Transverse colon (tissue), 4 donors: Measurements from ENCODE around the gene EIF3D.
A peak's percentile ranks its signal among the peaks of the same experiment; 100 is the strongest.

Source experiments
- EP300 ChIP-seq: sonication (generic); formaldehyde crosslinking; IDR thresholded peaks from one replicate; pipeline ENCODE4 v1.6.1; 2017; ENCODE audit warnings: antibody characterized with exemption, low read depth
- POLR2A ChIP-seq: fragments of 450-650 bp; IDR thresholded peaks from one replicate; pipeline ENCODE4 v1.6.1; 2016; ENCODE audit warnings: antibody characterized with exemption, mild to moderate bottlenecking, moderate library complexity
- POLR2AphosphoS5 ChIP-seq, 3 donors: sonication (generic); formaldehyde crosslinking; IDR thresholded peaks; one replicate each; pipeline ENCODE4 v1.6.1; 2016; ENCODE audit warnings: antibody characterized with exemption in 3 of 3
- TF ChIP-seq, protein P1 (sequence below), 5 experiments: fragments of 200-600 bp in 3 of 5; fragments of 450-650 bp in 2 of 5; sonication (generic) in 3 of 5; IDR thresholded peaks; 1 replicate in 2 of 5; 2 replicates in 3 of 5; pipeline ENCODE4 v1.5.1; 2016 to 2017; ENCODE audit warnings: antibody characterized with exemption in 5 of 5, inconsistent platforms in 3 of 5, mild to moderate bottlenecking in 2 of 5, moderate library complexity in 1 of 5

- TF ChIP-seq, protein P1, sequence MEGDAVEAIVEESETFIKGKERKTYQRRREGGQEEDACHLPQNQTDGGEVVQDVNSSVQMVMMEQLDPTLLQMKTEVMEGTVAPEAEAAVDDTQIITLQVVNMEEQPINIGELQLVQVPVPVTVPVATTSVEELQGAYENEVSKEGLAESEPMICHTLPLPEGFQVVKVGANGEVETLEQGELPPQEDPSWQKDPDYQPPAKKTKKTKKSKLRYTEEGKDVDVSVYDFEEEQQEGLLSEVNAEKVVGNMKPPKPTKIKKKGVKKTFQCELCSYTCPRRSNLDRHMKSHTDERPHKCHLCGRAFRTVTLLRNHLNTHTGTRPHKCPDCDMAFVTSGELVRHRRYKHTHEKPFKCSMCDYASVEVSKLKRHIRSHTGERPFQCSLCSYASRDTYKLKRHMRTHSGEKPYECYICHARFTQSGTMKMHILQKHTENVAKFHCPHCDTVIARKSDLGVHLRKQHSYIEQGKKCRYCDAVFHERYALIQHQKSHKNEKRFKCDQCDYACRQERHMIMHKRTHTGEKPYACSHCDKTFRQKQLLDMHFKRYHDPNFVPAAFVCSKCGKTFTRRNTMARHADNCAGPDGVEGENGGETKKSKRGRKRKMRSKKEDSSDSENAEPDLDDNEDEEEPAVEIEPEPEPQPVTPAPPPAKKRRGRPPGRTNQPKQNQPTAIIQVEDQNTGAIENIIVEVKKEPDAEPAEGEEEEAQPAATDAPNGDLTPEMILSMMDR (IDR thresholded peaks at IDR 0.05) = no peak
- TF ChIP-seq EP300 (peak; percentile 19), POLR2AphosphoS5 (IDR thresholded peaks at IDR 0.05) (peak in 2 of 3 donors; percentile 7 to 40), POLR2A (no peak)
These were observed 65.2 kb downstream of the EIF3D start for GRCh38 chr22:36463783-36464184.
